PC-3 (cell line): ENCODE results near the gene COPG2. TPM values are rescaled to one million over a fixed set of nuclear protein-coding genes. Genes with fewer than 3 reads are reported as not detected.

Experiments used
- ATAC-seq: fragments of 200-7000 bp; cut with Tn5 transposase; 2 replicates; pipeline ENCODE4 v1.9.1; 2020; ENCODE audit warnings: mild to moderate bottlenecking, moderate library complexity
- BruUV-seq: library from RNA; stranded (reverse); fragments of 400-500 nt; replicated peaks from 2 replicates; lab custom pipeline; 2021; lab: Mats Ljungman, UMichigan
- CTCF ChIA-PET: fragments of 300-600 bp; sonication (Branson Sonifier 250); formaldehyde crosslinking; loops from one replicate; lab custom pipeline; 2022; ENCODE audit warnings: antibody characterized with exemption; lab: Charles Lee
- POLR2A ChIA-PET: fragments of 300-600 bp; sonication (Branson Sonifier 250); formaldehyde crosslinking; loops from one replicate; lab custom pipeline; 2022; ENCODE audit warnings: antibody characterized with exemption; ENCODE audit not compliant: unreplicated experiment; lab: Charles Lee
- DNase-seq: peaks from one replicate; pipeline ENCODE4 v3.0.0-alpha.2; 2015
- H2AFZ ChIP-seq: fragments of 300-600 bp; sonication (generic); 2 replicates; pipeline ENCODE4 v1.6.0; 2016; ENCODE audit warnings: antibody characterized with exemption, low read length
- H3F3A ChIP-seq: fragments of 300-600 bp; sonication (generic); one replicate; pipeline ENCODE4 v1.6.0; 2017; ENCODE audit warnings: antibody characterized with exemption, low read length, control low read depth, mild to moderate bottlenecking; ENCODE audit not compliant: unreplicated experiment
- H3K27ac ChIP-seq: fragments of 300-600 bp; sonication (generic); 2 replicates; pipeline ENCODE4 v1.5.1; 2016; ENCODE audit warnings: mild to moderate bottlenecking, low read length
- H3K27me3 ChIP-seq: fragments of 300-600 bp; sonication (generic); 2 replicates; pipeline ENCODE4 v1.6.1; 2016; ENCODE audit warnings: low read length, mixed read lengths
- H3K36me3 ChIP-seq: fragments of 300-600 bp; sonication (generic); 2 replicates; pipeline ENCODE4 v1.6.1; 2016; ENCODE audit warnings: low read depth, mixed run types, low read length, mixed read lengths
- H3K4me1 ChIP-seq: fragments of 300-600 bp; sonication (generic); 2 replicates; pipeline ENCODE4 v1.5.1; 2016; ENCODE audit warnings: low read length; ENCODE audit not compliant: insufficient read depth
- H3K4me2 ChIP-seq: fragments of 300-600 bp; sonication (generic); 2 replicates; pipeline ENCODE4 v1.6.0; 2016; ENCODE audit warnings: low read length
- H3K4me3 ChIP-seq: fragments of 300-600 bp; sonication (generic); 2 replicates; pipeline ENCODE4 v1.5.1; 2016; ENCODE audit warnings: mild to moderate bottlenecking, low read length, mixed read lengths
- H3K79me2 ChIP-seq: fragments of 300-600 bp; sonication (generic); 2 replicates; pipeline ENCODE4 v1.6.1; 2017; ENCODE audit warnings: low read length, mixed read lengths
- H3K9ac ChIP-seq: fragments of 300-600 bp; sonication (generic); 2 replicates; pipeline ENCODE4 v1.6.0; 2016; ENCODE audit warnings: mild to moderate bottlenecking, low read length
- H3K9me2 ChIP-seq: fragments of 300-600 bp; sonication (generic); replicated peaks from 2 replicates; pipeline ENCODE4 v1.6.1; 2016; ENCODE audit warnings: mixed run types, low read length, mixed read lengths
- H3K9me3 ChIP-seq: fragments of 300-600 bp; sonication (generic); 2 replicates; pipeline ENCODE4 v1.6.1; 2016; ENCODE audit warnings: low read length, mixed read lengths
- H4K20me1 ChIP-seq: fragments of 300-600 bp; sonication (generic); 2 replicates; pipeline ENCODE4 v1.6.1; 2016; ENCODE audit warnings: low read length, mixed read lengths
- EZH2 ChIP-seq: fragments of 300-600 bp; sonication (generic); IDR thresholded peaks from one replicate; pipeline ENCODE4 v1.6.1; 2017; ENCODE audit warnings: antibody characterized with exemption, mild to moderate bottlenecking, low read length; ENCODE audit not compliant: unreplicated experiment
- EZH2phosphoT487 ChIP-seq: fragments of 300-600 bp; sonication (generic); IDR thresholded peaks from 2 replicates; pipeline ENCODE4 v1.6.1; 2018; ENCODE audit warnings: mild to moderate bottlenecking, antibody characterized with exemption, low read length, borderline replicate concordance
- intact Hi-C: fragments of 100-400 bp; cut with micrococcal nuclease; formaldehyde crosslinking; loops from 2 replicates; pipeline ENCODE4 v1.9.0; 2023
- total RNA-seq: library from RNA; depleted of rRNA; stranded (reverse); fragments of >200 nt; gene quantifications from 2 replicates; pipeline ENCODE4 v1.2.3, GENCODE V29; 2014
- TF ChIP-seq, protein P1 (sequence below): fragments of 300-600 bp; sonication (generic); conservative IDR thresholded peaks from 2 replicates; pipeline ENCODE4 v1.5.1; 2017; ENCODE audit warnings: antibody characterized with exemption, low read depth, mild to moderate bottlenecking, low read length

Gene COPG2
- total RNA-seq, 1 experiment from 2014 or later = 9.1 TPM

DNA sequence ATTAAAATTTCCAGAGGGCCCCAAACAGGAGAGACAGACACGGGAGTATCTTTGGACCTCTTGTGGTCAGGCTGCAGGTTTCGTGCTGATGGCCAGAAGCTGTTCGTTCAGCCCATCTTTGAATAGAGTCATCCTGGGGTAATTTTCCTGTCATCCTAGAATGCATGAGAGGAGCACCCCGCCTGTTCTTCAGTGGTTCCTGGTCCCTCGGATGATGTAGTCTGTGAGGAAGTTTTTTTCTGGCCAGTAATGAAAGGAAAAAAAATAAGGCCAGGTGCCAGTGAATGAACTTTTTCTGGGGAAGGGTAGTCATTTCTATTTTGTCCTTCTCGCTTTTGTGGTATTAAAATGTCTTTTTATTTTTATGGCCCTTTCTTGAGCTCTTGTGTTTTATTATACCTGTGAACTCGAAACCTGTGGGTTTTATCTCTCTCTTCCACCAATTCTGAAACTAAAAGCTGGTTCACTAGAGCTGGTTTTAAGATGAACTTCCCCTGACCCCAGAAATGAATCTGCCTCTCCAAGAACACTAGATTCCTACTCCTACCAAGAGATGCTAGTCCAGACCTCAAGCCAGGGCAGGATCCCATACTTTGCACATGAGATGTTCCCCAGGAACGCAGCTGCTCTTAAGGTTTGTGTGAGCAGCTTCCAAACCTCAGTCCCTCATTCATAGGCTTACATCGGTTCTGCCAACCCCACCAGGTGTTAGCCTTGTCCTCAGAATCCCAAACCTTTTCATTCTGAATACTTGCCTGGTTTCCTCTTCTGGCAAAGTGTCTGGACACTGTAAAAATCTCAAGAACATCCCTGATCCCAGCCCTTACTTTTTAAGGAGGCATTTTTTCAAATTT lies 192.0 kb downstream of the COPG2 start:
- H3K9me2 ChIP-seq = no peaks in the 10 kb centered on the region
- H3K4me3 ChIP-seq = no peak overlapping the region
- no peak for DNase-seq
- ChIA-PET CTCF (no interaction called here), POLR2A (no interaction called here)
- H3K9me3 ChIP-seq = peaks cover 8% of the 10 kb centered on the region; the same call in 1 of the 2 replicates
- no peaks in the 10 kb centered on the region for H3F3A ChIP-seq
- H3K4me2 ChIP-seq = no peak overlapping the region
- ATAC-seq = no peak
- no TSS peak for BruUV-seq
- no peak for TF ChIP-seq EZH2phosphoT487
- TF ChIP-seq EZH2 = no peak
- TF ChIP-seq, protein P1, sequence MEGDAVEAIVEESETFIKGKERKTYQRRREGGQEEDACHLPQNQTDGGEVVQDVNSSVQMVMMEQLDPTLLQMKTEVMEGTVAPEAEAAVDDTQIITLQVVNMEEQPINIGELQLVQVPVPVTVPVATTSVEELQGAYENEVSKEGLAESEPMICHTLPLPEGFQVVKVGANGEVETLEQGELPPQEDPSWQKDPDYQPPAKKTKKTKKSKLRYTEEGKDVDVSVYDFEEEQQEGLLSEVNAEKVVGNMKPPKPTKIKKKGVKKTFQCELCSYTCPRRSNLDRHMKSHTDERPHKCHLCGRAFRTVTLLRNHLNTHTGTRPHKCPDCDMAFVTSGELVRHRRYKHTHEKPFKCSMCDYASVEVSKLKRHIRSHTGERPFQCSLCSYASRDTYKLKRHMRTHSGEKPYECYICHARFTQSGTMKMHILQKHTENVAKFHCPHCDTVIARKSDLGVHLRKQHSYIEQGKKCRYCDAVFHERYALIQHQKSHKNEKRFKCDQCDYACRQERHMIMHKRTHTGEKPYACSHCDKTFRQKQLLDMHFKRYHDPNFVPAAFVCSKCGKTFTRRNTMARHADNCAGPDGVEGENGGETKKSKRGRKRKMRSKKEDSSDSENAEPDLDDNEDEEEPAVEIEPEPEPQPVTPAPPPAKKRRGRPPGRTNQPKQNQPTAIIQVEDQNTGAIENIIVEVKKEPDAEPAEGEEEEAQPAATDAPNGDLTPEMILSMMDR = no peak
- H3K27me3 ChIP-seq = no peaks in the 10 kb centered on the region
- H3K9ac ChIP-seq = no peak overlapping the region
- H4K20me1 ChIP-seq = no peaks in the 10 kb centered on the region
- no peaks in the 10 kb centered on the region for H3K79me2 ChIP-seq
- no peak overlapping the region for H3K27ac ChIP-seq
- no peaks in the 10 kb centered on the region for H3K4me1 ChIP-seq
- H3K36me3 ChIP-seq = no peaks in the 10 kb centered on the region; the same call in 1 of the 2 replicates
- intact Hi-C loops = no loop called here
- H2AFZ ChIP-seq = no peak overlapping the region

DNA sequence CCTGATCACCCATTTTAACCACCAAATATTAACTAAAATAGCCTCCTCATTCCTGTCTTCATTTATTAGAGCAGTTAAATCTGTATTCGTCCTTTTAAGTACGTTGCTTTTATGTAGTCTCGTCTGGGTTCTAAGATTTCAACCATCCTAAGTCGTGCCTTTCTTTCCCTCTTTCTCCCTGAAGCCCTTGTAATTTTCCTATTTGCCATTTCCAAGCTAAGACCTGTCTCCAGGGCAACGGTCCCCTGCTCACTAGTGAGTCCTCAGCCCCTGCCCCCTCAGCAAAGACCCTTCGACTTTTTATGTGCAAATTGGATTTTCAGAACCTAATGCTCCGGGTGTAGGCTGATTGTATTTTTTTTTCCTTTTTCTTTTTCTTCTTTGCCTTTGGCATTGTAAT lies 192.8 kb downstream of the COPG2 start:
- Histone ChIP-seq H3K9me2 (no peaks in the 10 kb centered on the region), H3K27ac (no peak overlapping the region), H3K4me3 (no peak overlapping the region), H3K9ac (no peak overlapping the region), H3K27me3 (no peaks in the 10 kb centered on the region), H3K9me3 (peaks cover 8% of the 10 kb centered on the region; the same call in 1 of the 2 replicates), H3K79me2 (no peaks in the 10 kb centered on the region), H2AFZ (no peak overlapping the region), H3K4me1 (no peaks in the 10 kb centered on the region), H3K36me3 (no peaks in the 10 kb centered on the region; the same call in 1 of the 2 replicates), H3F3A (no peaks in the 10 kb centered on the region), H3K4me2 (no peak overlapping the region), H4K20me1 (no peaks in the 10 kb centered on the region)
- ChIA-PET CTCF (no interaction called here), POLR2A (no interaction called here)
- intact Hi-C loops = no loop called here
- no peak for TF ChIP-seq EZH2phosphoT487
- TF ChIP-seq EZH2 = no peak
- TF ChIP-seq, protein P1 = no peak
- BruUV-seq = no TSS peak
- no peak for DNase-seq
- no peak for ATAC-seq

DNA sequence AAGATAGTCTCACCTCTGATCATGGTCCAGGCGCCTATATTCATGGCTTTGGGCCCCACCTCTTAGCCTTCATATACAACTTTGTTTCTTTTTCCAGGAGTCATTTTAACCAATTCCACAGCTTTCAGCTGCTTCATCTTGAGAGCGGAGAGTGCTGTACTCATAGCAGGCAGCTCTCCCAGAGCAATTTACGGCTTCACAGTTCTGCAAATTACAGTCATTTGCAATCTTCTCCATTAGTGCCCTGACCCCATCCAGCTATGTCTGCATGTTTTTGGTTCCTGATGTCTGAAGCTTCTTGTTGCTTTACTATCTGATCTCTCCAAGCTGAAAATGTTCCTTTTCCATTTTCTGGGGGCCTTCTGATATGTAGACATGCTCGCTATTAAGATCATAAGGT lies 194.7 kb downstream of the COPG2 start:
- Histone ChIP-seq H3F3A (no peaks in the 10 kb centered on the region), H3K4me2 (no peak overlapping the region), H3K36me3 (no peaks in the 10 kb centered on the region; the same call in 1 of the 2 replicates), H4K20me1 (no peaks in the 10 kb centered on the region), H3K9me2 (no peaks in the 10 kb centered on the region), H3K27ac (no peak overlapping the region), H3K9ac (no peak overlapping the region), H2AFZ (no peak overlapping the region), H3K4me1 (peaks cover 3% of the 10 kb centered on the region), H3K27me3 (no peaks in the 10 kb centered on the region), H3K79me2 (no peaks in the 10 kb centered on the region), H3K4me3 (no peak overlapping the region), H3K9me3 (peaks cover 8% of the 10 kb centered on the region; the same call in 1 of the 2 replicates)
- ATAC-seq (no peak), DNase-seq (no peak)
- intact Hi-C loops = no loop called here
- no TSS peak for BruUV-seq
- POLR2A ChIA-PET = no interaction called here
- CTCF ChIA-PET = no interaction called here
- TF ChIP-seq EZH2phosphoT487 = no peak
- TF ChIP-seq EZH2 = no peak
- TF ChIP-seq, protein P1 = no peak
